Kidney tubule cell (primary cell): Measurements from ENCODE around the gene ASZ1.

Experiments
- DNase-seq: peaks from one replicate; pipeline ENCODE4 v3.0.0-alpha.2; 2018; ENCODE audit warnings: low spot score

The ASZ1 gene

DNA sequence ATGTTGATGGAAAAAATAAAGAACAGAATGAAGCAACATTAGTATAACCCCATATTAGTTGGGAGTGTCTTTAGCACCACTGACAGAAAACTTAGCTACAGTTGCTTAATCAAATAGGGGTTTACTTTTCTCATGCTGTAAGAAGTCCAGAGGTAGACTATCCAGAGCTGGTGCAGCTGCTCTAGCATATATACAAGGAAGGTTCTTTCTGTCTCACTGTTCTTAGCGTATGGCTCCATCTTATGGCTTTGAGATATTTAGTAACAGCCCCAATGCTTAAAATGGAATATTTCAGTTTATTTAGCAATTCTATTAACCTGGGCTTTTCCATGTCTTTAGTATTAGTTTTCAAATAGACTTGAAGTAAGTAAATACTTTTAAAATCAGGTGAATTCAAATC, 89.3 kb downstream of the ASZ1 start:
- DNase-seq, result no peak

- DNase-seq, result no peak
Measured at GRCh38 chr7:117333168-117333567, 94.1 kb downstream of the ASZ1 start.

DNA sequence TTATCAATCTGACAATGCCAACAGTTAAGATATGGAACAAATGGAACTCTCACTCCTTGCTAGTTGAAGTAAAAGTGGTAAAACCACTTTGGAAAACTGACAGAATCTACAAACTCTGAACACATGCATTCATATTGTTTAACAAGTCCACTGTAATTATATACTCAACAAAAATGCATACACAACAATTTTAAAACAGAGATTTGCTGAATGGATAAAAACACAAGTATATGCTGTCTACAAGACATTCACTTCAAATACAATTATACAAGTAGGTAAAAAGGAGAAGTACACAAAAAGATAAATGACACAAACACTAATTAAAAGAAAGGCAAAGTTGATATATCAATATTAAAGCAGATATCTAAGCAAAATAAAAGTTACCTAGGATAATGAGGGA, 95.3 kb downstream of the ASZ1 start:
- no peak for DNase-seq

DNA sequence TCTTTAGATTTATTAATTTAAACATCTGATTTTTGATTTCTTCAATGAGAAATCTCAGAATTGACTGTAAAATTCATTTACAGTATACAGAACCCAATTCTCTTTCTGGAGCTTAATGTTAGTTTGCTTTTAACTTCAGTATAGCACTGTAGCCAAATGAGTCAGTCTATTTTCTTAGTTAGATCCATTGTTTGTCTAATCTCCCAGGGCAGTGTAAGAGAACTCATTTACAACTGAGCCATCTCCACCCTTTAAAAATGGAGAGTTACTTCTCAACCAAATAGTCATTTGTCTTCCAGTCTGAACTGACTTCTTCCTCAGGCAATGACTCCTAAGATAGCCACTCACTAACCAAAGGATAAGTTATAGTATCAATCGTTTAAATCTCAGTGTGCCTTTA, 101.5 kb downstream of the ASZ1 start:
- peak; percentile 58 for DNase-seq

DNA sequence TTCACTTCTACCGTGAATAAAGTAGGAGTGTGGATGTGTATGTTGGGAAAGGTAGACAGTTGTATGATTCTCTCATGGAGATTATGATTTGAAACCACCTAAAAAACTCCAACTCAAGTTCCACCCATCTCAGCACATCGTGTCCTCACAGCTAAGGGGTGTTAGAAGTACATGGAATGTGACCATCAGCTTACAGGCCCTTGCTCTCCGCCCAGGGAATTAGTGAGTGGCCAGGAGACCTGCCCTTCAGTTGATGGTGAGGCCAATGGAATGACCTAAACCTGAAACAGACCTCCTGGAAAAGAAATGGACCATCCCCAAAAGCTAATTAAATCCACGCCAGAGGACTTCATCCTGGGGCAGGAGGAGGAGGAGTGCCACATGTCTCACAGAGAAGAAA, 102.3 kb downstream of the ASZ1 start:
- DNase-seq, result peak; percentile 3

GRCh38 chr7:117323851-117324711, 103.2 kb downstream of the ASZ1 start:
- DNase-seq, result peak; percentile 23

GRCh38 chr7:117323305-117323850, 103.9 kb downstream of the ASZ1 start:
- peak; percentile 18 for DNase-seq

DNA sequence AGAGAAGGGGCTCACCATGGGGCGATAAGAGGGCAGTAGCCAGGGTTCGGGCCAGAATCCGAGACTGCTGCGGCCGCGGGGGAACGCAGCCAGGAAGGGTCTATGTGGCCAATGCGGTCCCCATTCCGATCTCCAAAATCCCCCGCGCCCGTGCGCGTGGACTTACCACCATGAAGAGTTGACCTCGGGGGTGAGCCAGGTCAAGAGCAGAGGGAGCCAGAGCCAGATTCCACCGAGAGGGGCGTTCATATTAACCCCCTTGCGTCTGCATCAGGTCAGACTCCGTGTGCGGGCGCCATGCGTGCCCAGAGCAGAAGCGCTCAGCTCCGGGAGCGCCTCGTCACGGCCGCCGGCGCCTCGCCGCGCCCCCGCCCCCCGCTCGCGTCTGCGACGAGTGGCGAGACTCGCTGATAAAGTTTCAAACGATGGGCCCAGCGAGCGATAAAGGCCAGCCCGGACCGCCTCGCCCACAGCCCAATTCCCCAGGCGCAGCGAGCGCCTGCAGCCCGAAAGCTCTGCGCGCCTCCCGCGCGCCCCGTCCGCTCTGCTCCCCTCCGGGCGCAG, 104.5 kb downstream of the ASZ1 start, which contains the start of gene WNT2:
Gene WNT2 (minus strand): TSS at position 318 of the 564 bp plus-strand sequence. CDS start 69 bp downstream, at position 249.
- no peak for DNase-seq

DNA sequence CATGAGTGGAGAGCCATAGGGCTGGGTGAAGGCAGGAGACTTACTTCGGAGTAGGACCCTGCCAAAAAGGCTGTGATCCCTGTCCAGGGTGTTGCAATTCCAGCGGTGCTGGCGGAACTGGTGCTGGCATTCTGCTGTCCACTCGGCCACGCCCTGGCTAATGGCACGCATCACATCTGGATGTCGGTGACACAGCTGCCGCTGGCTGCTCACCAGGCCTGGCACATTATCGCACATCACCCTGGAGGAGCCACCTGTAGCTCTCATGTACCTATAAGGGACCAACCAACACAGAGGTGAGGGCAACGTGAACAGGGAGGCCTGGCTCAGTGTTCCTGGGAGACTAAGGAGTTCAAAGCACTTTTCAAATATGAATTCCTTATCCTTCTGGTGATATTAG, 106.8 kb downstream of the ASZ1 start:
- DNase-seq, result no peak

DNA sequence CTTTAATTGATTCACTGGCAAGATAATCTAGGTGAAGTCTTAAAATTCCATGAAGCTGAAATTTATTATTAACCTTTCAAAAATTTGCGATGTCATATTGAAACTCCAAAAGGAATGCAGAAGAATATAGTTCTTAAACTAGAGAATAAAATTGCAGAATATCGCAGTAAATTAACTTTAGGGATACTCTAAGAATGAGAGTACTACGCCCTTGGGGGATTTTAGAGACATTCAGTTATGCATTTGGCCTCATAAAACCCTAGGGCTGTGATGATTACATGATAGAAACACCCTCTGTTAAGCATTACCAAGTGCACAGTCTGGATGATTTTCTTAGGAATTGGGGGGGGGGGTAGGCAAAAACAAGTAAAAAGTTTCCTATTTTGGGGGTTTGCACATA, 108.1 kb downstream of the ASZ1 start:
- peak; percentile 6 for DNase-seq

GRCh38 chr7:117313582-117313981, 113.7 kb downstream of the ASZ1 start:
- no peak for DNase-seq
